Measurements from ENCODE around the gene EEF2.
A peak's percentile ranks its signal among the peaks of the same experiment; 100 is the strongest.
"Not testable (repeated sequence)": the region's sequence is repeated elsewhere in the genome, so short reads cannot be mapped to it uniquely, and the experiment has no call there.

The EEF2 gene

DNA sequence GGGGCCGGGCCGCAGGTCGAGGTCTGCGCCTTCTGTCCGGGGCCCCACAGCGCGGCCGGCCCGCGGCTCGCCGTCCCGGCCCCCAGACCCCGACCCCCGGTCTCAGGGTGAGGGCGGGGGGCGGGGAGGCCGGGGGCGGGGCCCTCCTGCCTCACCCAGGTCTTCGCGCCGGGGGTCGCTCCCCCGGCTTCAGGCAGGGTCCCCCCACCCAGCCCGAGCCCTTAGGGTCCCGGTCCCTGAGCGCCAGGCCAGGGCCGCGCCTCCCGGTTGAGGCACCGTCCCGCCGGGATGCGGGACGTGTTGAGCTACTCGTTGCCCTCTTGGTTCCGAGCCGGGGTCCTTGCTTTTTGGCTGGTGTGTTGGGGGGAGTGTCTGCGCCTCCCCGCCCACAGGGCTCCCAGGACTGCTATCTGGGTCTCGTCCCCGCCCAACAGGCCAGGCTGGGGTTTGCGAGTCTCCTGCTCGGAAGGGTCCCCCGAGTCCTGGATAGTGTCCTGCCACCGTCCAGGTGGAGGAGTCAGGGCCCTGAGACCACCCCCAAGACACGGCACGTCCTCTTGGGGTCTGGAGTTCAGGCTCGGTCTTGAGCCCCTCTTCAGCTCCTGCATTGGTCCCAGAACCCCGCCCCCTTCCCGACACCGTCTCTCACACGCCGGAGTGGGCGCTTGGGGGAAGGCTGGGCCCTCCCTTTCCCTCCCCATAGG is 22.7 kb upstream of the EEF2 start:
- peaks cover 38% of the 10 kb centered on the region for H3K4me1 Mint-ChIP-seq
- peak overlapping the region; percentile 89 to 91 for H3K4me3 Mint-ChIP-seq
- peak overlapping the region; percentile 84 to 85 for H3K27ac Mint-ChIP-seq
- peak; percentile 12 to 28 for DNase-seq
- ATAC-seq = peak; percentile 13
- no peaks in the 10 kb centered on the region for H3K9me3 Mint-ChIP-seq
- H3K27me3 Mint-ChIP-seq = no peaks in the 10 kb centered on the region

DNA sequence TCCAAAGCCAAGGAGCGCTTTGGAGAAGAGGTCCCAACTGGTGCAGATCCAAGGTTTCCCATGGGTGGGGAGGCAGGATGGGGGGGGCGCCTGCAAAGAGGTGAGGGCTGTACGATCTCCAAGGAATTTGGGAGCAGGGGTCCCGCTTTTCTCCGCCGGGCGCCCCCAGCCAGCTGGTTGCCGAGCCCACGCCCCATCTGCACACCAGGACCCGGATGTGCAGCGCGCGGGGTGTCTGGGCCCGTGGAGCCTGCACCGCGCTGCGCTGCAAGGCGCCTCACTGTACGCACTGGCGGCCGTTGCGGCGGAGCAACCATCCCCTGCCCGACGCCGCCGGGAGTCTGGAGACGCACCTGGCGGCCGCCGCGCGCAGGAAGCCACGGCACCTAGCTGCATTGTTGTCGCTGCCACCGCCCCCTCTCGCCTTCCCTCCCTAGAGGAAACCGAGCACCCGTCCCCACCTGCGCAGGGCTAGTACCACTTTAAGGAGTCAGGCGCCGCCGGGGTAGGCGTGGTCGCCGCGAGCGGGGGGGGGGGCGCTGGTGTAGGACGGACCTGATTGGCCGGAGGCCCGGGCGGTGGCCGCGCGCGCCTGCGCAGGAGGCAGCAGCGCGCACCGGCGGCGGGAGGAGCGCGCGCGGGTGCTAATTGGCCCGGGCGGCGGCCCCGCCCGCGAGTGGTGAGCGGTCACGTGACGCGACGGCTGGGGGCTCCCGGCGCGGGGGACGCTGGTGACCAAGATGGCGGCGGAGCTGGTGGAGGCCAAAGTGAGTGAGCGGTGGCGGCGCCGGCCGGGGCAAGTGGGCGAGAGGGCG is 22.0 kb upstream of the EEF2 start, which contains the start of gene PIAS4:
Gene PIAS4 (plus strand): TSS at position 716 of the 815 bp plus-strand sequence. CDS start 25 bp downstream, at position 741.
- Mint-ChIP-seq H3K4me3 (peak within 1 kb of the TSS; percentile 89 to 91), H3K4me1 (peaks cover 31% of the 10 kb centered on the region), H3K27me3 (no peaks in the 10 kb centered on the region), H3K27ac (peak within 1 kb of the TSS; percentile 84 to 96), H3K9me3 (no peaks in the 10 kb centered on the region)
- ATAC-seq (peak; percentile 96), DNase-seq (peak; percentile 94 to 96)

DNA sequence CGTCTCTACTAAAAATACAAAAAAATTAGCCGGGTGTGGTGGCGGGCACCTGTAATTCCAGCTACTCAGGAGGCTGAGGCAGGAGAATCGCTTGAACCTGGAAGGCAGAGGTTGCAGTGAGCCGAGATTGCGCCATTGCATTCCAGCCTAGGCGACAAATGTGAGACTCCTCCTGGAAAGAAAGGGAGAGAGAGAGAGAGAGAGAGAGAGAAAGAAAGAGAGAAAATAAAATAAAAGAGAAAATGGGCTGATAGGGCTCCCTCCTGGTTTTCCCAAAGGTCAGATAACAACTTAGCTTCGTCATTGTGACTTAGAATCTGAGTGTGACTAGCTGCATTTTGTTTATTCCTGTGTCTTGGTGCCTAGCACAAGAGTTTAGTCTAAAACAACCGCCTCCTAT is 20.2 kb upstream of the EEF2 start:
- ATAC-seq, DNase-seq, H3K4me3 Mint-ChIP-seq, H3K27me3 Mint-ChIP-seq, H3K9me3 Mint-ChIP-seq: not testable (repeated sequence)
- Mint-ChIP-seq H3K4me1 (peaks cover 20% of the 10 kb centered on the region), H3K27ac (peak overlapping the region in 1 of 2 donors; percentile 89)

DNA sequence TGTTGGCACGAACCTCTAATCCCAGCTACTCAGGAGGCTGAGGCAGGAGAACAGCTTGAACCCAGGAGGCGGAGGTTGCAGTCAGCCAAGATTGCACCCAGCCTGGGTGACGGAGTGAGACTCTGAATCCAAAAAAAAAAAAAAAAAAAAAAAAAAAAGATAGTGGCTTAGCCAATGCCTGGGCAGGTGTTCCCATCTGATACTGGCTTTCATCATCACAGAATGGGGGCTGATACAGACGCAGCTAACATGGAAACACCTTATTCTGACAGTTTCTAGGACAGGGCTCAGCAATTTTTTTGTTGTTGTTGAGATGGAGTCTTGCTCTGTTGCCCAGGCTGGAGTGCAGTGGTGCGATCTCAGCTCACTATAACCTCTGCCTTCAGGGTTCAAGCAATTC is 15.5 kb upstream of the EEF2 start:
- H3K4me1 Mint-ChIP-seq, H3K27me3 Mint-ChIP-seq, DNase-seq, H3K9me3 Mint-ChIP-seq, H3K4me3 Mint-ChIP-seq, H3K27ac Mint-ChIP-seq, ATAC-seq: not testable (repeated sequence)

DNA sequence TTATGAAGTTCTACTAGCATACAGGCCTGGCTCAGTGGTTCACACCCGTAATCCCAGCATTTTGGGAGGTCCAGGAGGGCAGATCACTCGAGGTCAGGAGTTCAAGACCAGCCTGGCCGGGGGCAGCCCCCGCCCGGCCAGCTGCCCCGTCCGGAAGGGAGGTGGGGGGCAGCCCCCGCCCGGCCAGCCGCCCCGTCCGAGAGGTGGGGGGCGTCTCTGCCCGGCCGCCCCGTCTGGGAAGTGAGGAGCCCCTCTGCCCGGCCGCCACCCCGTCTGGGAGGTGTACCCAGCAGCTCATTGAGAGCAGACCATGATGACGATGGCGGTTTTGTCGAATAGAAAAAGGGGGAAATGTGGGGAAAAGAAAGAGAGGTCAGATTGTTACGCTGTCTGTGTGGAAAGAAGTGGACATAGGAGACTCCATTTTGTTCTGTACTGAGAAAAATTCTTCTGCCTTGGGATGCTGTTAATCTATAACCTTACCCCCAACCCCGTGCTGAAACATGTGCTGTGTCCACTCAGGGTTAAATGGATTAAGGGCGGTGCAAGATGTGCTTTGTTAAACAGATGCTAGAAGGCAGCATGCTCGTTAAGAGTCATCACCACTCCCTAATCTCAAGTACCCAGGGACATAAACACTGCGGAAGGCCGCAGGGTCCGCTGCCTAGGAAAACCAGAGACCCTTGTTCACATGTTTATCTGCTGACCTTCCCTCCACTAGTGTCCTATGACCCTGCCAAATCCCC is 13.6 kb upstream of the EEF2 start:
- not testable (repeated sequence) for H3K27ac Mint-ChIP-seq, H3K27me3 Mint-ChIP-seq, H3K4me1 Mint-ChIP-seq, DNase-seq, H3K4me3 Mint-ChIP-seq, ATAC-seq, H3K9me3 Mint-ChIP-seq

DNA sequence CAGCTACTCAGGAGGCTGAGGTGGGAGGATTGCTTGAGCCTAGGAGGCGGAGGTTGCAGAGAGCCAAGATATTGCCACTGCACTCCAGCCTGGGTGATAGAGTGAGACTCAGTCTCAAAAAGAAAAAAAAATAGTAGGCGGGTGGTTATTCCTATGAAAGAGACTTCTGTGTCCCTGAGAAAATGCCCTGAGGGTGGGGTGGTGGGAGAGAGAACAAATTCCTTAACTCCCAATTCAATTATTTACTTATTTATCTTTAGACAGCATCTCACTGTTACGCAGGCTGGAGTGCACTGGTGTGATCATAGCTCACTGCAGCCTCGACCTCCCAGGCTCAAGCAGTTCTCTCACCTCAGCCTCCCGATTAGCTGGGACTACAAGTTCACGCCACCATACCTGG is 10.3 kb upstream of the EEF2 start:
- Mint-ChIP-seq H3K27me3 (no peaks in the 10 kb centered on the region), H3K27ac (no peak overlapping the region), H3K9me3 (peaks cover 5 to 6% of the 10 kb centered on the region in 2 donors), H3K4me3 (no peak overlapping the region), H3K4me1 (peaks cover 5% of the 10 kb centered on the region)
- DNase-seq (no peak), ATAC-seq (no peak)

DNA sequence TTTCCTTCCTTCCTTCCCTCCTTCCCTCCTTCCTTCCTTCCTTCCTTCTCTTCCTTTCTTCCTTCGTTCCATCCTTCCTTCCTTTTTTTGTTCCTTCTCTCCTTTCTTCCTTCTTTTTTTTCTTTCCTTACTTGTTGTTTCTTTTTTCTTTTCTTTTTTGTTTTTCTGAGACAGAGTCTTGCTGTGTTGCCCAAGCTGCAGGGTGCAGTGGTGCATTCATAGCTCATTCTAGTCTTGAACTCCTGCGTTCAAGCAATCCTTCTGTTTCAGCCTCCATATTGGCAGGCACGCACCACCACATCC is 5.5 kb upstream of the EEF2 start:
- Mint-ChIP-seq H3K9me3 (peaks cover 6 to 8% of the 10 kb centered on the region in 2 donors), H3K27ac (peak overlapping the region; percentile 77 to 89), H3K4me1 (peaks cover 32% of the 10 kb centered on the region), H3K4me3 (peak overlapping the region; percentile 62 to 72), H3K27me3 (no peaks in the 10 kb centered on the region)
- DNase-seq (no peak), ATAC-seq (no peak)

DNA sequence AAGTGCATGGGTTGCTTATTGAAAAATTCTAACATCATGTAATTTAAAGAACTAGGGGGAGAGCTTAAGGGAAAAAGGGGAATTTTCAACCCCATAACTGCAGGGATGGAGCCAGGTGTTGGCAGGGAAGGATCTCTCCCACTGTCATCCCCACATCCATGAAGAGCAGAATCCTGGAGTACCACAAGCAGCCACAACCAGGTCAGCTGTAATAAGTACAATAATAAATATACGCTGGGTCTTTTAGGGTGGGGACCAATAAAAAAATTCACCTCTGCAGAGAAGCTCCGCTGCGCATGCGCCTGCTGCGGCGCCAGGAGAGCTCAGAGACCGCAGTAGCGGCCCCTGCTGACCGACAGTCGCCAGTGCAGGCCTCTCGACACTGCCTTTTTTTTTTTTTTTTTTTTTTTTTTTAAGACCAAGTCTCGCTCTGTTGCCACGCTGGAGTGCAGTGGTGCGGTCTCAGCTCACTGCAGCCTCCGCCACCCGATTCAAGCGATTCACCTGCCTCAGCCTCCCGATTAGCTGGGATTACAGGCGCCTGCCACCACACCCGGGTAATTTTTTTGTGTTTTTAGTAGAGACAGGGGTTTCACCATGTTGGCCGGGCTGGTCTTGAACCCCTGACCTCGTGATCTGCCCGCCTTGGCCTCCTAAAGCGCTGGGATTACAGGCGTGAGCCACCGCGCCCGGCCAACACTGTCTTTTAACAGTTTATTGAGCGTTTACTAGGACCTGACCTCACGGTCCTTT is 2.5 kb upstream of the EEF2 start:
- peaks cover 57% of the 10 kb centered on the region for H3K4me1 Mint-ChIP-seq
- DNase-seq = peak; percentile 85 to 90

DNA sequence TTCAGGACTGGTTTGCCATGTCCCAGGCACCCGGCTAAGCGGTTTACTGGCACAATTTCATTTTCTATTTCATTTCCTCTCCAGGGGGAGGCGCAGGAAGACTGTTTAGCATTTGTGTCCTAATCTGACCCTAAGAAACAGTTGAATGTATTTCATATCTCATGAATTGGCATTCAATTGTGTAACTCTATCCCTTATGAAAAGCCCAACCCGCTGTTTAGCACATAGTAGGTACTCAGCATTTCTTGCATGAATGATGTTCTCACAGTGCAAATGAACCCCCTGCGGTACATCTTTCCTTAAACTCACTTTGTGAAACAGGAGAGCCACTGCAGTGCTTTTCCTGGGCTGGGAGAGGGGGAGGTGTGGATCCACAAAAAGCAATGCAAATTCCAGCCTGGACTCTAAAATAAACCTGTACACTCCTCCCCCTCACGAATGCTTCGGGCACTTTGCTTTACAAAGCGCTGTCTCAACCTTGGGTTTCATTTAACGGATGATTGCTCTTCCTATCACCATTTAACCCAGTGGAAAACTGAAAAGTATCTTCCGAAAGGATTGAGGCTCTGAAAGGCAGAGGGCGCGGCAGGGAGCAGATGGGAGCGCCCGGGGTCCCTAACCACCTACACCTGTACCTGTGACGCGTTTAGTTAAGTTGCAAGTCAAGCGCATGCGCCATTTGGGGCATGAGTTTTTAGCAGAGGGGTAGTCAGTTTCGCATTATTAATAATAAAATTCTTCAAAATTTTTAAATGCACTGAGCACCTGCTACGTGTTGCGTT is 1.2 kb upstream of the EEF2 start:
- ATAC-seq = peak; percentile 45
- Mint-ChIP-seq H3K4me1 (peaks cover 70% of the 10 kb centered on the region), H3K9me3 (peaks cover 6 to 8% of the 10 kb centered on the region in 2 donors), H3K27ac (peak overlapping the region; percentile 98 to 99), H3K27me3 (no peaks in the 10 kb centered on the region), H3K4me3 (peak overlapping the region; percentile 93 to 98)
- peak; percentile 63 to 67 for DNase-seq

More for the DNA sequence above, 2.5 kb upstream of the EEF2 start:
- H3K27me3 Mint-ChIP-seq = no peaks in the 10 kb centered on the region
- peak; percentile 41 for ATAC-seq
- peak overlapping the region; percentile 69 to 96 for H3K27ac Mint-ChIP-seq
- peaks cover 6 to 8% of the 10 kb centered on the region in 2 donors for H3K9me3 Mint-ChIP-seq
- peak overlapping the region; percentile 88 to 93 for H3K4me3 Mint-ChIP-seq

DNA sequence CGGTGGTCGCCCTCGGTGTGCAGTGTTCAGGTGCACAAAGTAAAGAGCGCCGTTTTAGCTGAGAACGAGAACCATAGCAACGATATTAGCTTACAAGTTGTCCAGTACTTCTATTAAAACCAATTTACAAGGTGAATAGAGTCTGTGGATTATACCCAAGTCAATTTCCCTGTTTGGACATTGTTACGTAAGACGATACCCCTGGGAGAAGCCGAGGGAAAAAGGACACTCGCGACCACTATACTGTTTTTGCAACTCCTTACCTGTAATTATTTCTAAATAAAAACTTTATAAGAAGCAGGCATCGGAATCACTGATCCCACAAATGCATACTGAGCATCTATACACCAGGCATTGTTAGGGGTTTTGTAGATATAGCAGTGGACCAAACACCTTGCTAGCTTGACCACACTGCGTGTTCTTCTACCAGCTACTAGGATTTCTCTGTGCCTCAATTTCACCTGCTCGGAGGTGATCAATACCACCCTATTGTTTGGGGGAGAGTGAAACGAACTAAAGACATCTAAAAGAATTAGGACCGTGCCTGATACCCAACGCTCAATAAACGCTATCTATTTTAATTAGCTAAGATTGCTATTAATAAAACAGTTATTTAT is 488 bp upstream of the EEF2 start:
- no peak for ATAC-seq
- Mint-ChIP-seq H3K4me1 (peaks cover 74% of the 10 kb centered on the region), H3K4me3 (peak overlapping the region; percentile 93 to 98)

DNA sequence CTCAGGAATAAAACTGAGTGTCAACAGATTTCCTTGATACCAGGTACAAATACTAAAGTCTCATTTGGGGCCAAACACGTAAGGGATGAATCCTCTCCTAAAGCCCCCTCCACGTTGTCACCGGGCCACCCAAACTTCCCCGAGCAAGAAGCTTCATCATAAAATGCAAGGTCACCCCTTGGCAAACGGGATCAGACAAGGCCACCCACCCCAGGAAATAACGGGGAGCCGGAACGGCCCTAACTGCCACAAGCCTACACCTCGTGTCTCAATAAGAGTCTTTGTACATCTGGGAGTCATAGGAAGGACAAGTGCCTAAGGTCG is 717 bp downstream of the EEF2 start:
- DNase-seq (no peak), ATAC-seq (no peak)
- Mint-ChIP-seq H3K4me3 (peak overlapping the region; percentile 93 to 98), H3K27me3 (no peaks in the 10 kb centered on the region), H3K9me3 (no peaks in the 10 kb centered on the region), H3K4me1 (peaks cover 80% of the 10 kb centered on the region), H3K27ac (peak overlapping the region; percentile 98 to 99)

More for the DNA sequence above, 488 bp upstream of the EEF2 start:
- DNase-seq = no peak
- H3K9me3 Mint-ChIP-seq = peaks cover 2 to 4% of the 10 kb centered on the region in 2 donors
- H3K27me3 Mint-ChIP-seq = no peaks in the 10 kb centered on the region
- peak overlapping the region; percentile 98 to 99 for H3K27ac Mint-ChIP-seq

DNA sequence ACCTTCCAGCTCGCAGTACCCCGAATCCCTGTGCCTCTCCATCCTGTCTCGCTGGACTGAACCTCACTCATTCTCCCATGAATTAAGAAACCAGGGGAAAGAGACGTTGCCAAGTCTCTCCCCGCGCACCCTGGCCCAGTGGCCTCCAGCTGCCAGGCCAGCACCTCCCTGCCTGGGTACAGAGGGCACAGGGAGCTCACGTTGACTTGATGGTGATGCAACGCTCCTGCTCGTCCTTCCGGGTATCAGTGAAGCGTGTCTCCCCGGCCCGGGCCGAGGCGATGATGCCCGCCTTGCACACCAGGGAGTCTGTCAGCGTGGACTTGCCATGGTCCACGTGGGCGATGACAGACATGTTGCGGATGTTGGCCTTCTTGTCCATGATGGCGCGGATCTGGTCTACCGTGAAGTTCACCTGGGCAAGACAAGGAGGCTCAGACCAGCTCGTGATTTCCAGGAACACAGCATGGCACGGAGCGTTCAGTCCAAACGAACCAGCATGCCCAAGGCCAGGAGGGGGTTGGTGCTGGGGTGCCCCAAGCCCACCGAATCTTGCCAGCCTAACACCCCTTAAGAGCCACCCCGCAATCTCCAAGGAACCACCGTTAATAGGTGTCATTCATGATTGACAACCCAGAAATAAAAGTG is 1.2 kb downstream of the EEF2 start:
- Mint-ChIP-seq H3K4me1 (peaks cover 85% of the 10 kb centered on the region), H3K9me3 (no peaks in the 10 kb centered on the region), H3K27ac (peak overlapping the region; percentile 98 to 99), H3K4me3 (peak overlapping the region; percentile 93 to 98), H3K27me3 (no peaks in the 10 kb centered on the region)
- ATAC-seq = no peak
- peak in 1 of 2 donors; percentile 27 for DNase-seq

DNA sequence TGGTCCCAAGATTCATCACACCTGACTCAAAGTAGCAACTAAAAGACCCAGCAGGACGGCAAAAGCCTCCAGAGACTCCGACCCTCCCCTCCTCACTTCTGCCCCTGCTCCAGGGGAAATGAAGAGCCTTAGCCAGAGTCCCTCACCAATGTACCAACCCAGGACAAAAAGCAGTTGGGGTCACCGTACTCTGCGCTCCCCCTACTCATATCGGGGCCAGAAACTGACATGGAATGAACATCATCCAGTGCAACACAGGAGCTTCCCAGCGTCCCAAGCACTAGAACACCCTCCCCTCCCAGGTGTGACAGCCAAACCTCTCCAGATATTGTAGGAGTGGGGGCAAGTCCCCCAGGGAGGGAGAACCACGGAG is 1.7 kb downstream of the EEF2 start:
- H3K4me1 Mint-ChIP-seq = peaks cover 87% of the 10 kb centered on the region

More for the DNA sequence above, 1.7 kb downstream of the EEF2 start:
- Mint-ChIP-seq H3K4me3 (peak overlapping the region; percentile 93 to 98), H3K27ac (peak overlapping the region; percentile 98 to 99), H3K9me3 (no peaks in the 10 kb centered on the region), H3K27me3 (no peaks in the 10 kb centered on the region)
- no peak for ATAC-seq
- no peak for DNase-seq

Data from stimulated activated naive CD8-positive, alpha-beta T cell treated with anti-CD3 and anti-CD28 coated beads, Interleukin-15, amount 100 ng/mL, for 72 hours (primary cell).